NK-92 (cell line): ENCODE measurements around the gene DLEU7.

Experiments used
- DNase-seq: peaks from one replicate; lab custom pipeline; 2025; ENCODE audit not compliant: unreplicated experiment; lab: John Stamatoyannopoulos, UW

The DLEU7 gene

GRCh38 chr13:50844084-50844875 is 788 bp upstream of the DLEU7 start:
- no peak for DNase-seq

GRCh38 chr13:50842990-50843256 is 569 bp downstream of the DLEU7 start:
- no peak for DNase-seq

GRCh38 chr13:50842251-50842989 is 1.1 kb downstream of the DLEU7 start:
- DNase-seq: no peak

GRCh38 chr13:50841786-50842185 is 1.7 kb downstream of the DLEU7 start:
- DNase-seq: no peak

GRCh38 chr13:50840284-50840683 is 3.2 kb downstream of the DLEU7 start:
- DNase-seq: no peak

- DNase-seq: no peak
These were observed 3.7 kb downstream of the DLEU7 start for GRCh38 chr13:50839828-50840227.

GRCh38 chr13:50838701-50839100 is 4.8 kb downstream of the DLEU7 start:
- DNase-seq: no peak

- no peak for DNase-seq
These were observed 5.5 kb downstream of the DLEU7 start for GRCh38 chr13:50838031-50838430.

GRCh38 chr13:50831512-50831911 is 12.0 kb downstream of the DLEU7 start:
- DNase-seq: no peak

- no peak for DNase-seq
These were observed 13.6 kb downstream of the DLEU7 start for GRCh38 chr13:50829896-50830295.

GRCh38 chr13:50829226-50829625 is 14.3 kb downstream of the DLEU7 start:
- no peak for DNase-seq

GRCh38 chr13:50826035-50826434 is 17.5 kb downstream of the DLEU7 start:
- DNase-seq: no peak

- no peak for DNase-seq
These were observed 31.2 kb downstream of the DLEU7 start for GRCh38 chr13:50812242-50812641.

GRCh38 chr13:50810998-50811397 is 32.5 kb downstream of the DLEU7 start:
- DNase-seq: no peak

- DNase-seq: no peak
These were observed 33.0 kb downstream of the DLEU7 start for GRCh38 chr13:50810468-50810867.

- no peak for DNase-seq
These were observed 34.1 kb downstream of the DLEU7 start for GRCh38 chr13:50809133-50810090.

- no peak for DNase-seq
These were observed 37.7 kb downstream of the DLEU7 start for GRCh38 chr13:50805805-50806204.

- DNase-seq: no peak
These were observed 42.2 kb downstream of the DLEU7 start for GRCh38 chr13:50801087-50801931.

GRCh38 chr13:50800091-50800739 is 43.3 kb downstream of the DLEU7 start:
- DNase-seq: no peak

GRCh38 chr13:50798923-50799322 is 44.6 kb downstream of the DLEU7 start:
- DNase-seq: no peak
